ENCODE results near the gene C3orf22. TPM values are rescaled to one million over a fixed set of nuclear protein-coding genes. Genes with fewer than 3 reads are reported as not detected.

C3orf22 gene
- total RNA-seq, 4 donors from 2014 or later, result not detected

DNA sequence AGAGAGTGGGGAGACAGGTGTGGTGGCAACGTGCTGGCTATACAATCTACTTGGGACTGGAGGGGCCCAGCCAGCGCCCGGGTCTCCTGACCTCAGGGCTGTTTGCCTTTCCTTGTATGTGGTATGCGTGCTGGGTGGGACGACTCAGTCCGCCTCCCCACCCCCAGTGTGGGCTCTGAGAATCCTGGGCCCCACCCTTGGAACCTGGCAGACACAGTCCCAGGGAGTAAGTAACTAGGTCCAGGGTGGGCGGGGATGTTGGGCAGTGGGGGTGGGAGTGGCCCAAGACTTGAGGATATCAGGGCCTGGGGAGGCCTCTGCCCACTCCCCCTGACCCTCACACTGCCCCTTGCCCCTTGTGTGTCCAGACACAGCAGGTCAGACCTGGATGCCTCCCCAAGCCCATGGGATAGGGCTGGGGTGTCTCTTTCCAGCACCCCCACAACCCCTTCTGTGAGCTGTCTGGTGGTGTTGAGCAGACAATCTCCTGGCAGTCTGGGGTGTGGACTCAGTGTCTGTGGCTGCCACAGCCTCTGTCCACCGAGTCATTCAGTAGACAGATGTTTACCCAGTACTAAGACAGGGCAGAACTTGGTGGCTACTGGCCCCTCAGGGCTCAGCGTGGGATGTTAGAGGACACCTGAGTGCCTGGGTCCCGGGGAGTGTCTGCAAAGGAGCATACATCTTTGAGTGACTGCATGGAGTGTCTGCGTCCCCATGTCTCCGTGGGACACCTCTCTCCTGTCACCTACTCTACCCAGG, 33.5 kb downstream of the C3orf22 start:
- Histone ChIP-seq H3K27ac (no peak overlapping the region), H3K9me3 (no peaks in the 10 kb centered on the region), H3K4me3 (no peak overlapping the region), H3K36me3 (no peaks in the 10 kb centered on the region), H3K27me3 (peaks cover 0 to 5% of the 10 kb centered on the region in 2 donors), H3K4me1 (peaks cover 0 to 10% of the 10 kb centered on the region in 2 donors)
- DNase-seq, result no peak
- TF ChIP-seq, protein P1, sequence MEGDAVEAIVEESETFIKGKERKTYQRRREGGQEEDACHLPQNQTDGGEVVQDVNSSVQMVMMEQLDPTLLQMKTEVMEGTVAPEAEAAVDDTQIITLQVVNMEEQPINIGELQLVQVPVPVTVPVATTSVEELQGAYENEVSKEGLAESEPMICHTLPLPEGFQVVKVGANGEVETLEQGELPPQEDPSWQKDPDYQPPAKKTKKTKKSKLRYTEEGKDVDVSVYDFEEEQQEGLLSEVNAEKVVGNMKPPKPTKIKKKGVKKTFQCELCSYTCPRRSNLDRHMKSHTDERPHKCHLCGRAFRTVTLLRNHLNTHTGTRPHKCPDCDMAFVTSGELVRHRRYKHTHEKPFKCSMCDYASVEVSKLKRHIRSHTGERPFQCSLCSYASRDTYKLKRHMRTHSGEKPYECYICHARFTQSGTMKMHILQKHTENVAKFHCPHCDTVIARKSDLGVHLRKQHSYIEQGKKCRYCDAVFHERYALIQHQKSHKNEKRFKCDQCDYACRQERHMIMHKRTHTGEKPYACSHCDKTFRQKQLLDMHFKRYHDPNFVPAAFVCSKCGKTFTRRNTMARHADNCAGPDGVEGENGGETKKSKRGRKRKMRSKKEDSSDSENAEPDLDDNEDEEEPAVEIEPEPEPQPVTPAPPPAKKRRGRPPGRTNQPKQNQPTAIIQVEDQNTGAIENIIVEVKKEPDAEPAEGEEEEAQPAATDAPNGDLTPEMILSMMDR (IDR thresholded peaks at IDR 0.05), result no peak
- no peak for TF ChIP-seq POLR2A (IDR thresholded peaks at IDR 0.05)
- intact Hi-C loops (cut with DNase I; ENCODE audit: low total_unique reads), result no loop called here

DNA sequence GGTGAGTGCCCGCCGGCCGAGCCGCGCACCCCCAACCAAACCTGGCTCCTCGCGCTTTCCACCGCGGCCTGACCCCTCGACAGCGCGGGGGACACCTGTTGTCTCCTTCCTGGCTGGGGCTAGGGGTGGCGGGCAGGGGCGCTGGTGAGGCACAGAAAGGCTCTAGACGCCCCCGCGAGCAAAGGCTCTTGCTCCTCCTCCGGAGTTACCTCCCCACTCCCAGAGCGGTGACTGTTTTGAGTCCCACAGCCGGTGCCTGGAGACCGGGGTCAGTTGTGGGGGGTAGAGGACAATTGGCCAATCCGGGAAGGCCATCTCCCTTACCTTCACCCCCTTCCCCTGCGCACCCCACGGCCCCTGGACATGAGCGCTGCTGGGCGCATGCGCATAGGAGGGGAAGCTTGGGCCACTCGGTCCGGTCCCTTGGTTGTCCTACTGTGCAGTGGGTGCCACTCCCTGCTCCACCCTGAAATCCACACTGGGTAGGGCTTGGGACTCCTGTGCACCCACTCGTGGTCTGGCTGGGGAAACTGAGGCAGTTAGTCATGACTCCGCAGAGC, 34.2 kb downstream of the C3orf22 start:
- Histone ChIP-seq H3K27me3 (peaks cover 0 to 5% of the 10 kb centered on the region in 2 donors), H3K9me3 (no peaks in the 10 kb centered on the region), H3K4me1 (peaks cover 0 to 10% of the 10 kb centered on the region in 2 donors), H3K27ac (no peak overlapping the region), H3K4me3 (no peak overlapping the region), H3K36me3 (no peaks in the 10 kb centered on the region)
- TF ChIP-seq, protein P1 (IDR thresholded peaks at IDR 0.05), result no peak
- TF ChIP-seq POLR2A (IDR thresholded peaks at IDR 0.05), result no peak
- intact Hi-C loops (cut with DNase I; ENCODE audit: low total_unique reads), result no loop called here
- DNase-seq, result no peak

DNA sequence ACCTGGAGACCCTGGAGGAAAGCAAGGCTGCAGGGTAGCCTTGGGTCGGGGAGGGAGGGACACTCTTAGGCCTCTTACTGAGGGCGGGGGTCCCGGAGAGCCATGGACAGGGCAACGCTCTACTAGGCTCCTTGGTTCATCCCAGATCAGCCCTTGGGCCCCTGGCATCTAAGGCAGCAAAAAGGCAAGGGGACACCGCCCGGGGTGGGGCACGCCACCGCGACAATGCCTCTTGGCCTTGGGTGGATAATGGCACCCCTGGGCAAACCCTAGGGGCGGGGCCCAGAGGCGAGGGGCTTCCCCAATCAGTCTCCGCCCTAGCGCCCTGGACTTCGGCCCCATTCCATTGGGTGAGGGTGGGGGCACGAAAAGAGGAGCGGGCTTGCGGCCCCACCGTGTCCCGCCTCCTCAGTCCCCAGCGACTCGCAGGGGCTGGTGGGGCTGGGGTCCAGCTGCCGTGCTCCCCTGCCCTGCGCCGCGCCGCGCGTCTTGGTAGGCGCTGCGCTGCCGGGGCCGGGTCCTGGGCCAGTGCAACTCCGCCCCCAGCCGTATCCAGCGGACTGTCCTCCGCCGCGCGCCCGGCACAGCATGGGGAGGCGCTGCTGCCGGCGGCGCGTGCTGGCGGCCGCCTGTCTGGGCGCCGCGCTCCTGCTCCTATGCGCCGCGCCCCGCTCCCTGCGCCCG, 34.8 kb downstream of the C3orf22 start, which contains the start of gene CHST13:
CHST13 (plus strand) TSS at position 411 of the 684 bp plus-strand sequence; CDS start at position 589, 178 bp downstream.
- H3K4me1 ChIP-seq, result peaks cover 0 to 10% of the 10 kb centered on the region in 2 donors
- no peaks in the 10 kb centered on the region for H3K9me3 ChIP-seq
- H3K36me3 ChIP-seq, result no peaks in the 10 kb centered on the region
- no peak within 1 kb of the TSS for H3K4me3 ChIP-seq
- intact Hi-C loops (cut with DNase I; ENCODE audit: low total_unique reads), result no loop called here
- H3K27ac ChIP-seq, result no peak within 1 kb of the TSS
- H3K27me3 ChIP-seq, result peaks cover 0 to 5% of the 10 kb centered on the region in 2 donors
- no peak for TF ChIP-seq POLR2A (IDR thresholded peaks at IDR 0.05)
- TF ChIP-seq, protein P1 (IDR thresholded peaks at IDR 0.05), result no peak
- DNase-seq, result no peak

DNA sequence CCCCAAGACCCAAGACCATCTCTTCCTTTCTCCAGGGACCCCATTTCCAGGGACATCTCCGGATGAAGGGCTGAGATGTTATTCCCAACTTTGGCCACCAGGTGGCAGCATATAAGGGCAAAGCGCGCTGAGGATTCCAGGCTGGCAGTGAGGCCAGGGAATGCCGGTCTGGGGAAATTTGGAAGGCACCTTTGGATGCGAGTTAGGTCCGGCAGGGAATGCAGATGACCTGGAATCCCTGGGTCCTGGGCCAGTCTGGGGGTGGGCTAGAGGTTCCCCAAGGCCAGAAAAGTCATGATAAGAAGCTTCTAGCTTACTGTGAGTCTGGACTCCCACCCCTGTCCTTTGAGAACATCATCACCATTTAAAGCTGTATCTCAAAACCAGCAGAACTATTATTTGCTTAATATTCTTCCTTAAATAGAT, 36.4 kb downstream of the C3orf22 start:
- Histone ChIP-seq H3K27ac (no peak overlapping the region), H3K36me3 (no peaks in the 10 kb centered on the region), H3K27me3 (peaks cover 0 to 5% of the 10 kb centered on the region in 2 donors), H3K4me1 (peaks cover 0 to 10% of the 10 kb centered on the region in 2 donors), H3K9me3 (no peaks in the 10 kb centered on the region), H3K4me3 (no peak overlapping the region)
- intact Hi-C loops (cut with DNase I; ENCODE audit: low total_unique reads), result no loop called here
- TF ChIP-seq POLR2A (IDR thresholded peaks at IDR 0.05), result no peak
- TF ChIP-seq, protein P1 (IDR thresholded peaks at IDR 0.05), result peak; percentile 72 to 89 (median 78)
- DNase-seq, result peak; percentile 42 to 52

Measured in uterus (tissue), 4 donors.